Spleen (tissue), 7 donors: ENCODE results near the gene ZNF197.
"Not testable (repeated sequence)": the region's sequence is repeated elsewhere in the genome, so short reads cannot be mapped to it uniquely, and the experiment has no call there.

Experiments used
- POLR2A ChIP-seq, 3 donors: fragments of 450-650 bp; IDR thresholded peaks; one replicate each; pipeline ENCODE4 v1.5.1; 2017; ENCODE audit warnings: antibody characterized with exemption in 3 of 3, mild to moderate bottlenecking in 1 of 3
- POLR2AphosphoS5 ChIP-seq, 3 donors: sonication (generic); formaldehyde crosslinking; IDR thresholded peaks; one replicate each; pipeline ENCODE4 v1.5.1; 2017; ENCODE audit warnings: antibody characterized with exemption in 3 of 3
- TF ChIP-seq, protein P1 (sequence below), 11 experiments: fragments of 200-600 bp in 7 of 11; fragments of 450-650 bp in 4 of 11; sonication (generic) in 4 of 11; IDR thresholded peaks in 8 of 11; conservative IDR thresholded peaks in 3 of 11; 1 replicate in 7 of 11; 2 replicates in 4 of 11; pipeline versions ENCODE4 v1.4.0 to v1.8.0; 2016 to 2021; ENCODE audit warnings: antibody characterized with exemption in 11 of 11, inconsistent platforms in 4 of 11, mild to moderate bottlenecking in 1 of 11
- donor health status: DM: no; HTN: no; CAD: no; lungs with moderate emphysema.
- donor health status: DM: no; HTN: no; CAD: no.
- donor health status: DM: no; HTN: no; CAD: no.

DNA sequence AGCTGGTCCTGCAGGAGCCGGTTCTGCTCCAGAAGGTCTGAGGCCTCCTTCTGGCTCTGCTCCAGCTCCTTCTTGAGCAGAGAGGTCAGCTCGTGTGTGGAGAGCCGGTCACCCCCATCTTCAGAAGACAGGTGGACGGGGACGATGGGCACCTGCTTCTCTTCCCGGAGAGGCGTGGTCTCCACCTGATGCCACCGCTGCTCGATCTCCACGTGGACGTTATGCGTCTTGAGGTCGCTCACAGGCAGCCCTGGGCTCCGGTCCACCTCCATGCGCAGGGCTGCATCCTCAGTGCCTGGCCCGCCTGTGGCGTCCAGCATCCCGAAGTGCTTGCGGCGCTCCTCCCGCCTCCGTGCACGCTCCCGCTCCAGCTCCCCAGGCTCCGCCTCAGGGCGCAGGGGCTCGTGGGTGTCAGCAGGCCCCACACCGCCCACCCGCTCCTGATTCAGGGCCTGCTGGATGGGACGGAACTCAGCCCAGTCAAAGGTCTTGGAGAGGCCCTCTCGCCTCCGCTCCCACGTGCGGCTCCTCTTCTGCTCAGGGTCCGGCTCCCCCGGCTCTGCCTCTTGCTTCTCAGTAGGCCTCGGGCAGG, 45.8 kb upstream of the ZNF197 start:
- TF ChIP-seq, protein P1, sequence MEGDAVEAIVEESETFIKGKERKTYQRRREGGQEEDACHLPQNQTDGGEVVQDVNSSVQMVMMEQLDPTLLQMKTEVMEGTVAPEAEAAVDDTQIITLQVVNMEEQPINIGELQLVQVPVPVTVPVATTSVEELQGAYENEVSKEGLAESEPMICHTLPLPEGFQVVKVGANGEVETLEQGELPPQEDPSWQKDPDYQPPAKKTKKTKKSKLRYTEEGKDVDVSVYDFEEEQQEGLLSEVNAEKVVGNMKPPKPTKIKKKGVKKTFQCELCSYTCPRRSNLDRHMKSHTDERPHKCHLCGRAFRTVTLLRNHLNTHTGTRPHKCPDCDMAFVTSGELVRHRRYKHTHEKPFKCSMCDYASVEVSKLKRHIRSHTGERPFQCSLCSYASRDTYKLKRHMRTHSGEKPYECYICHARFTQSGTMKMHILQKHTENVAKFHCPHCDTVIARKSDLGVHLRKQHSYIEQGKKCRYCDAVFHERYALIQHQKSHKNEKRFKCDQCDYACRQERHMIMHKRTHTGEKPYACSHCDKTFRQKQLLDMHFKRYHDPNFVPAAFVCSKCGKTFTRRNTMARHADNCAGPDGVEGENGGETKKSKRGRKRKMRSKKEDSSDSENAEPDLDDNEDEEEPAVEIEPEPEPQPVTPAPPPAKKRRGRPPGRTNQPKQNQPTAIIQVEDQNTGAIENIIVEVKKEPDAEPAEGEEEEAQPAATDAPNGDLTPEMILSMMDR (IDR thresholded peaks at IDR 0.05 in 8 of 11, conservative IDR thresholded peaks at IDR 0.05 in 3 of 11), result not testable (repeated sequence)
- TF ChIP-seq POLR2AphosphoS5, POLR2A (IDR thresholded peaks at IDR 0.05): not testable (repeated sequence)
